ENCODE data around the gene EFCAB7.
A peak's percentile ranks its signal among the peaks of the same experiment; 100 is the strongest.
"Not testable (repeated sequence)": the region's sequence is repeated elsewhere in the genome, so short reads cannot be mapped to it uniquely, and the experiment has no call there.

Gene EFCAB7

DNA sequence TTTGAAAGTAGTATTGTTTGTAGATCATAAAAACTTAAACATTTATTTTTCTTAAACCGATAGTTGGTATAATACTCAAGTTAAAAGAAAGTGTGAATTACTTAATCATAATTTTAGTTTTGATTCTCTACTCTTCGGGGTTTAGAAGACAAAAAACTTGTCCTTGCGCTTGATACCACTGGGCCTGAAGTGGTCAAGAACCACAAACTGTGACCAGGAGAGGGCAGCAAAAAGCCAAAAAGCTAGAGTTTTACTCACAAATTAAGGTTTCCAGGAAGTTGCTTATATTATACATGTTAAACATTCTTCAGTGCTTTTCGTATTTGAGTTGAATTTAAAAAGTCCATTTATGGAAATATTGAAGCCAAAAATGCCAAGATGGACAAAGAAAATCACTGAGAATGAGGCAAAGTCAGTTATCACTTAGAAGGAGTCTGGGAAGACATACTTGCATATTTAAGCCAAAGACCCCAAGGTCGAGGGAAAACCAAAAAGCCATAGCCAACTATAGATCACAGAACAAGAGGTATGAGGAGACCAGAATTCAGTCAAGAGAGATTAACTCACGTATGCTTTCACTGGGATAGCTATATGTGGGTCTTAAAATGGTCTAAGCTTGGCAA is 34.2 kb downstream of the EFCAB7 start:
- no peak for DNase-seq

DNA sequence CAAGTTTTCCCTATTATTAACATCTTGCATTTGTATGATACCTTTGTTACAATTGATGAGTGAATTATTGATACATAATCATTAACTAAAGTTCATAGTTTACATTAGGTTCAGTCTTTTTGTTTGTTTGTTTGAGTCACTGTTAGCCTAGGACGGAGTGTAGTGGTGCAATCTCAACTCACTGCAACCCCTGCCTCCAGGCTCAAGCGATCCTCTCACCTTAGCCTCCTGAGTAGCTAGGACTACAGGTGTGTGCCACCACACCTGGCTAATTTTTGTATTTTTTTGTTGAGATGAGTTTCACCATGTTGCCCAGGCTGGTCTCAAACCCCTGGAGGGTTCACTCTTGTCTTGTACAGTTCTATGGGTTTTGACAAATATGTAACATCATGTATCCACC is 36.0 kb downstream of the EFCAB7 start:
- no peak for DNase-seq

DNA sequence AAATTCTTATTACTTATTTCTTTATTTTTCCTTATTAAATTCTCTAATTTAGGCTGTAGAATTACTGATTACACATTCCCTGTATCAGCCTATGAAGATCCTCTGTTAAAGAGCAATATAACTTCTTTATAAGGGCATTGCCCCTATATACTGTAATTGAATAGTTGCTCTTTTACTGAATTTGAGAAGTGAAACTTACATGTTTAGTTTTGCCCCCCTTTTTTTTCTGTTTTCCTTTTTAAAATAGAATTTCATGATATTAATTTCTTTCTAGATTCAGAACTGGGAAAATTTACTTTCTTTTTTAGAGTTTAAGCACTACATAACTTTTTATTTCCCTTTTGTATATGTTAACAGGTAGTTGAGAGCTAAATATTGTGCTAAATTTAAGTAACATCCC is 40.4 kb downstream of the EFCAB7 start:
- DNase-seq = no peak

DNA sequence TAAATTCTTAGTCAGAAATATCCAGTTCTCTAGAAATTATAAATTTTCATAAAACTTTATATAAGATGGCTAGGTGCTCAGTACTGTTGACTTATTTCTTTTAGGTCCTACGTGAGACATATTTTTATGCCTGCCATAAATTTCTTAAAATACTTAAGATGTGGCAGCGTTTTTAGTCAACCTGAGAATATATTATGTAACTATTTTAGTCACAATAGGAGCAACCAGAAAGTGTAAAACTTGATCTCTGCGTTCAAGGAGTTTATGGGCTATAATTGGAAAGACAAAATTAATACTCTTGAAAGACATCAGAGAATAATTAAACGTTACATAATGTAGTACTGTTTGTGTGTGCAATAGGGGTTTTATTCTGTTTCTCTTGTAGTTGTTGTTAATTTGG is 45.7 kb downstream of the EFCAB7 start:
- no peak for DNase-seq

DNA sequence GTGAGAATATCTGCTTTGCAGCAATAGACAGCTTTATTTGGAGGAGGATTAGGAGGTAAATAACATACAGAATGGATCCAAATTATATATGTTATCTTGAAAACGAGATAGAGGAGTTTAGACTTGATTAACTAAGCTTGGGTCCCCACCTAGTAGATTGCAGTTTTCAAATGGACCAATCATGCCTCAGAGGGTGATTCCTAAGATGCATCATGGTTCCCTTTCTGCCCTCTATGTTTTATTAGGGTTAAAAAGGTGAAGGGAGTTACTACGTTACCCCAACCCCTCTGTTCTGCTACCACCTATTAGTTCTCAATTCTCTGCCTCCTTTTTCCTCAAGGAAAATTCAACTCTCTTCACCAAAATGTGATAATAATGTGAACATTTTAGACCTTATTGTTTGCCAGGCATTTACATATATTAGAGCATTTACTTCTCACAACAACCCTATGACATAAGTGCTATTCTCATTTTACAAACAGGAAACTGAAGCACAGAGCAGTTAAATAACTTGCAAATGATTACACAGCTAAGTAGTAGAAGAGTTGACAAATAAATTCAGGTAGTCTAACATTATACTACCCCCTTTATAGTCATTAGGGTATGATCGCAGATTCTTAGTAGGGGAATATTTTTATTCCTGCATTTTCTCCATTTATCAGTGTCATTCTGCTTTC is 46.5 kb downstream of the EFCAB7 start:
- no peak for DNase-seq

DNA sequence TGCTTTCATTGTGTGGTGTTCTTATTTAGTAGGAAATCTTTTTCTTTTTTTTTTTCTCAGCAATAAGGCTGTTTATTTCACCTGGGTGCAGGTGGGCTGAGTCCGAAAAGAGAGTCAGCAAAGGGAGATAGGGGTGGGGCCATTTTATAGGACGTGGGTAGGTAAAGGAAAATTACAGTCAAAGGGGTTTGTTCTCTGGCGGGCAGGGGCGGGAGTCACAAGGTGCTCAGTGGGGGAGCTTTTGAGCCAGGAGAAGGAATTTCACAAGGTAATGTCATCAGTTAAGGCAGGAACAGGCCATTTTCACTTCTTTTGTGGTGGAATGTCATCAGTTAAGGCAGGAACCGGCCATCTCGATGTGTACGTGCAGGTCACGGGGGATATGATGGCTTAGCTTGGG is 49.4 kb downstream of the EFCAB7 start:
- DNase-seq = not testable (repeated sequence)

DNA sequence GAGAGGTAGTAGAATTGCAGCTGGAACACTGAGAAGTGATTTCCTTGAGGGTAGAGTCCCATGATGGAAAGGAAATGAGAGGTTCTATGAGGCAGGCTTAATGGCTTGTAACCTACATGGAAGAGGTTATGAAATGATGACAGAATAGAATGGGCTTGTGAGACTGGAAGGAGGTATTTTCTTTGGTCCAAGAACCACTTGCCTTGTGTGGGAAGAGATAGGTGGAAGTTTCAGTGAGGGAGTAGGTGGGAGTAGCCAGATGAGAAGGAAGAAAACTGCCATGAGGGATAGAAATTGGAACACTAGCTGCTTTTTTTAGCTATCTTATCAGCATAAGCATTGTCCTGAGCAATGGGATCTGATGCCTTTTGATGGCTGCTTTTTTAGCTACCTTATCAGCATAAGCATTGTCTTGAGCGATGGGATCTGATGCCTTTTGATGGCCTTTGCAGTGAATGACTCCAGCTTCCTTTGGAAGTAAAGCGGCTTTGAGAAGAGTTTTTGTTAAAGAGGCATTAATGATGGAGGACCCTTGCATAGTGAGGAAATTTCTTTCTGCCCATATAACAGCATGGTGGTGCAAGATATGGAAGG is 51.0 kb downstream of the EFCAB7 start:
- not testable (repeated sequence) for DNase-seq

DNA sequence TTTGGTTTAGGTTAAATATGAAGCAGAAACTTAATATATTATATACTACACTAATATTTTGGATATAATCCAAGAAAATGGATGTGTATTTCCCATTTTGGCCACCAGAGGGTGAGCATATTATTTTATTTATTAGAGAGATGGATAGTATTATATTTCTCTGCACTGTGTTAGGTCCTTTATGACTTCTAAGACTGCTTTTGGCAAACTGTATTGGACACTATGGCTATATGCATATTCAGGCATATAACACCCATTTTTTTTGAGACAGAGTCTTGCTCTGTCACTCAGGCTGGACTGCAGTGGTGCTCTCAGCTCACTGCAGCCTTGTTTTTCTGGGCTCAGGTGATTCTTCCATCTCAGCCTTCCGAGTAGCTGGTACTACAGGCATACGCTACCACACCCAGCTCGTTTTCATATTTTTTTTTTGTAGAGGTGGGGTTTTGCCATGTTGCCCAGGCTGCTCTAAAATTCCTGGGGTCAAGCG is 52.1 kb downstream of the EFCAB7 start:
- DNase-seq = no peak

DNA sequence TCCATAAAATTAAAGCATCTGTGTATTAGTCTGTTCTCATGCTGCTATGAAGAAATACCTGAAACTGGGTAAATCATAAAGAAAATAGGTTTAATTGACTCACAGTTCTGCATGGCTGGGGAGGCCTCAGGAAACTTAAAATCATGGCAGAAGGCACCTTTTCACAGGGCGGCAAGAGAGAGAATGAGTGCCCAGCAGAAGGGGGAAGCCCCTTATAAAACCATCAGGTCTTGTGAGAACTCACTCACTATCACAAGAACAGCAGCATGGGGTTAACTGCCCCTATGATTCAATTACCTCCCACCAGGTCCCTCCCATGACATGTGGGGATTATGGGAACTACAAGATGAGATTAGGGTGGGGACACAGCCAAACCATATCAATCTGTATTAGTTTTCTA is 63.0 kb downstream of the EFCAB7 start:
- not testable (repeated sequence) for DNase-seq

DNA sequence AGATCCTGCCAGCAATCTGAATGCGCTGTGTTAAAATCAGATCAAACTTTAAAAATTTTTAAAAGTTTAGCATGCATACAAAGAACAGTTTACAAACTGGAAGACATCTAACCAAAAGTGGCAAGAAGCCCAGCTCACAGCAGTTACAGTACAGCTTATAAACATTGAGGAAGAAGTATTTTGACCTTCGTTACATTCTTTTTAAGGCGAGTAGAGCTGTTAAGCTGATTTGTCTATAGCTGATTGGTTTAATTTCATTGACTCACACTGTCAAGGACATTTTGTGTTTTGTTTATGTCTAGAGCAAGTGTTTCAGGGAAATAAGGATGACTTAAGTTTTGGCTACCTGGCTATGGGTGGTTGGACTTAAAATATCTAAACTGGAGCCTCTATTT is 66.8 kb downstream of the EFCAB7 start:
- no peak for DNase-seq

DNA sequence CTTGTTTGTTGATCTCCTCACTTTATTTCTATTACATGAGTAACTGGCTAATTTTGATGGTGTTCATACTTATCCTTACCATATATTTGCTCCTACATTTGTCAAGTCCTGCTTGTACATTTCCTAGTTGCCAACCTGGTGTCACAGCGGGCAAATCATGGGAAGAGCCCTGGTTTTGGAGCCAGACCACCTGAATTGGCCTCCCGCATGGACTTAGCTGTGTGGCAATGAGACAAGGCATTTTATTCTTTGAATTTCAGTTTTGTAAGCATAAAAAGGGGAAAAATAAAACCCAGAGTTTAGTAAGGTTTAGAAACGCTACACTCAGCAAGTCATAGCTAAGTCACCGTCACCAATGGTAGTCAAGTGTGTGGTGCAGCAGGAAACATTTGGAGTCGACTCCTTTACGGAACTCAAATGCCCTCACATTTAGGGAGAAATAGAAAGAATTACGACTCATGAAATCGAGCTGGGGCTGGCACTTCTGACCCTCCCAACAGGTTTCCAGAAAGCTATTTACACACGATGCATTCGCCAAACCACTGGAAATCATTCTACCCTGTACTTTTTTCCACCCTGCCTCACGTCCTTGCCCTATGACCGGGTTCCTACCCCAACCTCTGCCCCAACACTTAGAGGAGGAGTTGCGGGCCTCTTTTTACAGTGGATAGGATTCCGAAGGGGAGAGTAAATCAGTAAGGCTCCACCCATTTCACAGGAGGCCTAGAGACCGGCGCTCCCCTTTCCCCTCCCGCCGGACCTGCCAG is 69.4 kb downstream of the EFCAB7 start:
- DNase-seq = no peak

DNA sequence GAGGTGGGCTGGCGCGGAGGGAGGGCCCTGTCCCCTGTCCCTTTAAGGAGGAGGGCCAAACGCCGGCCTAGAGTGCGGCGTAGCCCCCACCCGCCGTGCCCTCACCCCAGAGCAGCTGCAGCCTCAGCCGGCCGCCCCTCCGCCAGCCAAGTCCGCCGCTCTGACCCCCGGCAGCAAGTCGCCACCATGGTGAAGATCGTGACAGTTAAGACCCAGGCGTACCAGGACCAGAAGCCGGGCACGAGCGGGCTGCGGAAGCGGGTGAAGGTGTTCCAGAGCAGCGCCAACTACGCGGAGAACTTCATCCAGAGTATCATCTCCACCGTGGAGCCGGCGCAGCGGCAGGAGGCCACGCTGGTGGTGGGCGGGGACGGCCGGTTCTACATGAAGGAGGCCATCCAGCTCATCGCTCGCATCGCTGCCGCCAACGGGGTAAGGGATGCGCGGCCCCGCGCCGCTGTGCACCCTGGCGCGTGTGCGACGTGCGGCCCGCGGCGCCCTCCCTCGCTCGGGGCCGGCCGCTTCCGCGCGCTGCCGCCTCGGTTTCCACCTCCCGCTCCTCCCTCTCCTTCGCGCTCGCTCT is 70.1 kb downstream of the EFCAB7 start, which contains the start of gene PGM1:
PGM1 (plus strand) TSS at position 109 of the 583 bp plus-strand sequence; CDS start at position 187, 78 bp downstream.
- DNase-seq = peak; percentile 64

DNA sequence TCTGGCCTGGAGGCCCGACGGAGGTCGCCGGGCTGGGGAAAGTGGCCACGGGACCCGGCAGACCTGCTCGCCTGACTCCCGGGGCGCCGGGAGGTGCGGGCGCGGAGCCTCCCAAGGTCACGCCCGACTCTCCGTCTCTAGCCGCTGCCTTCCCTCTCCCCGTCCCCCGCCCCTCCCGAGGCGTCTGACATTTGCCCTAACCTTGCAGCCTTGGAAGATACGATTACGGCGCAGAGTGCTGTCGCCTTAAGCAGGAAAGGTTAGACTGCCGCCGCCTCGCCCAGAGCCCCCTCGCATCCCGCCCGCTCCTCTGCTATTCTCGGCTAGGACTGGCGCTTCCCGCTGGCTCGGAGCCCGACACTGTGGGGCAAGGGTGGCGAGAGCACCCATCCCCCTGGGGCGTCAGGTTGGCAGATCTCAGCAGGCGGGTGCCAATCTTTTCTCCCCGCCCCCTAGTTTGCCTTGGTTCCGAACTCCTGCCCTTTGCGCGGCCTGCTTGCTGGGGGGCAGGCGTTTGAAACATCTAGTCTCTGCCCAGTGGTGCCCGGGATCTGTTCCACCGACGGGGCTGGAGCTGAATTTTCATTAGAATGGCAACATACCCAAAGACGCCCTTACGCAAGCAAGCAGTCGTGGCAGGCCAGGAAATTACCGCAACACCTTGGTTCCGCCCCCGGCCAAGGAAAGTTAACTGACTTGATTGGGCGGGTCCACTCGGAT is 70.7 kb downstream of the EFCAB7 start:
- DNase-seq = peak; percentile 37

DNA sequence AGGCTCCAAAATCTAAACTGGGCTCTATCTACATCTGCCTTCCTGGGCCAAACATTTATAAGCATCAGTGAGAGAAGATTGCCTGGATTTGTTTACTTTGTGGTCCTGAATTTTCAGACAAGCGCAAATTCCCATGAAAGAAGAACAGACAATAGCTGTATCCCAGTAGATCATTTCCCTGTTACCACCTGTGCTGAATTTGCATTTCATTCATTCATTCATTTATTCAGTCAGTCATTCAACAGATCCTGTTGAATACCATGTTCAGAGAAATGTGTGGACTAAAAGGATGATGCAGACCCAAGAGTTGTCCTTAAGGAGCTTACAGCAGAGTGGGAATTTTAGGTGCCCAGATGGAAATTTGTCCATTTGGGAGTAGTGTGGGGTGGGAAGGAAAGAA is 72.1 kb downstream of the EFCAB7 start:
- DNase-seq = no peak

DNA sequence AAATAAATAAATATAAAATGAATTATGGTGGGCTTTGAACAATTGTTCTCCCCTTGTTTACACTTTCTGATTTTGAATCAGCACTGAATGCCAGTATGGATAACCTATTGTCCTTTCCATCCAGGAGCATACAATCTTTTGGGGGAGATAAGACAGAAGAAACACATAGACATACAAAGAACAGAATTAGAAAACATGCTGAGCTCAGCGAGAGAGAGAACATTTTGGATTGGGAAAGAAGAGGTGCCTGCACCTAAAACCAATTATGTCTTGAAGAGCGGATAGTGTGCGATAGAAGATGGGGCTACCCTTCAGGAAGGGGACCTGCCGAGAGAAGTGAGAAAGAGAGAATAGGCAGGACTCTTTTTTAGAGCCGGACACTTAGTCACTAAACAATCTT is 76.5 kb downstream of the EFCAB7 start:
- no peak for DNase-seq

DNA sequence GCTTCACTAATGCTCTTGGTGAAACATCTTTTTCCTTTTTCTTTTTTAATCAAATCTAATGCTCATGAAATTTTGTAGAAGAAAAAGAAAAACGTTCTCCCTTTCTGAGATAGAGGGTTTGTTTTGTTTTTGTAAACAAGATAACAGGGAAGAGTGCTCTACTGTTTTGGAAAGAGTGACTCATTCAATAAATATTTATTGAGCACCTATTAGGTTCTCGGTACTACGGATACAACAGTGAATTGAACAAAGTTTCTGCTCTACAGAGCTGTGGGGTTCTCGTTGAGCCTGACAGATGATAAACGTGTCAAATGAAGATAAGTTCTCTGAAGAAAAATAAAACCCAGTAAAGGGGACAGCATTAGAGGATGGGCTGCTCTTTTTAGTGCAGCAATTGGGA is 76.9 kb downstream of the EFCAB7 start:
- no peak for DNase-seq

DNA sequence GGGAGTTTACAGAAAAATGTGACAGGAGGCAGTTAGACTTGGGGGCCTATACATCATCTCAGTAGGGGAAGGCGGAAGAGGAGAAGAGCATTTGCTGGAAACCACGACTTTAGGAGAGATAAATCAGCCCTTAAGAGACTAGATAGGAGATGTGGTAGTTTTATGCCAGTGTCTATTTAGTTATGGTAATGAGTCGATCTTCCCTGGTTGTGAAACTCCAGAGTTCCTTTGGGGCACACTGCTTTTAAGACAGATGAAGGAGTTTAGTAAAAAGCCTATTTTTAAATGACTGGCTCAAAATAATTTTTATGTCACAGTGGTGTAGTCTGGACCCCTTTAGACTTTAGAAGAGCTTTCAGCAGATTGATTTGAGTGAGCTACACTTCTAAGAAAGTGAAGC is 77.7 kb downstream of the EFCAB7 start:
- no peak for DNase-seq

DNA sequence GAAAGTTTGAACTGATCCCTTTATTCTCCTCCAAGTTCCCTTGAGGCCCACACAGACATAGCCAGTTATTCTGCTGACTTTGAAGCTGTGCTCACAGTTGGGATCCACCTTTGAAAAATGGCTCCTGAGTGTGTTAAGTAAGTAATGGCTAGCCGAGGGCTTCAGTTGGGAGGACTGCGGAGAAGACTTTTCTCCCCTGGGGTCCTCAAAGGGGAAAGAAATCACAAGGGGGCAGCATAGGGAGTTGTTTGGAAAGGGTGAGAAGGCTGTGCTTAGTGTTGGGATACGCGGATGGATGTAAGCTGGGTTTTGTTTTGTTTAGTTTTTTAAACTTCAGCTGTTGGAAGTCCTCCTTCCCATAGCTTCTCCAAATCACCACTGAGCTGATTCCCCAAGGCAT is 78.1 kb downstream of the EFCAB7 start:
- no peak for DNase-seq

DNA sequence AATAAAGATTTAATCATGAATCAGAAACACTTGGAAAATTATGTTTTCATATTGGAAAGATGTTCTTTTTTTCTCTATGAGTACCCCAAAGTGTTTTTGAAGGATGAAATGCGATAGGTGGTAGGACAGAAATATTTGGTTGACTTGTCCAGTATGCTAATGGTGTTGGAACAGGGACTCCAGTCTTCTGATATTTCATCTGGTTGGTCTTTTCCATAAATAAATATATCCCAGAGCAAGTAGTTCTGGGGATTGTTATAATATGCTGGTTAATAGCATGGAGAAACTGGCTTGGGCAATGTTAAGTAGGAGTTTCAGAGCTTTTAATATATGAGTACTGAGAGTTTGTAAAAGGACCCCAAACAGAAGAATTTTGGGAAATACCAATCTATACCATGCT is 78.6 kb downstream of the EFCAB7 start:
- no peak for DNase-seq

DNA sequence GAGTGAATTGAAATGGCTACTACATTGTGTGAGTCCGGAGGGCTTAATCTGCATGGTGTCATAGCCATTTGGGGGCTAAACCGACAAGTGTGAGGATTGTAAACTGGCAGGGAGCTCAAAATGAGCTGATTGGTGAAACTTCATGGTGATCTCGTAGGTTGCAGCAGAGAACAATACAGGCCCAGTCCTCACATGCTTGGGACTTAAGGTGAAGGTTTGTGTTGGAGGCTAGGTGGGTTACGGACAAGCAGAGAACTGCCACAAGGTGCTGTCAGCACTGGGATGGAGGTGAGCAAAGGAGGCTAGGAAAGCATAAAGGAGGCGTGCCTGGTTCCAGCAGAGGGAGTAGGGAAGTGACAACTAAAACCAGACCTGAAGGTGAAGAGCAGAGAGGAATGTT is 79.3 kb downstream of the EFCAB7 start:
- DNase-seq = no peak

DNA sequence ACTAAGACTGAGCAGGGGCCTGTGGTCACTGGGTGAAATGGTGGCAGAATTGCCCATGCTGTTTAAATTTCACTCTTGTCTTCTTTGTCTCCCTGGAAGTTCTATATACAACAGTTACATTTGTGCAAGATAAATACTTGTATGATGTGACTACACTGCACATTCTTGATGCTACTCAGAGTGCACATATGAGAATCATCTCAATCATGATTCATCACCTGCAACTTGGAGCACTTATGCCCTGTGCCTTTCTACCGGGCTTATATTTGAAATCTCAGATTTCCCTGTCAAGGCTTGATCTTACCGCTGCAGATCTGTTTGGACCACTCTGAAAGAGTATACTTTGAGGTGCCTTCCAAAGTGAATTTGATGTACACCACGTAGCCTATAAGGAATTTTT is 80.5 kb downstream of the EFCAB7 start:
- no peak for DNase-seq

DNA sequence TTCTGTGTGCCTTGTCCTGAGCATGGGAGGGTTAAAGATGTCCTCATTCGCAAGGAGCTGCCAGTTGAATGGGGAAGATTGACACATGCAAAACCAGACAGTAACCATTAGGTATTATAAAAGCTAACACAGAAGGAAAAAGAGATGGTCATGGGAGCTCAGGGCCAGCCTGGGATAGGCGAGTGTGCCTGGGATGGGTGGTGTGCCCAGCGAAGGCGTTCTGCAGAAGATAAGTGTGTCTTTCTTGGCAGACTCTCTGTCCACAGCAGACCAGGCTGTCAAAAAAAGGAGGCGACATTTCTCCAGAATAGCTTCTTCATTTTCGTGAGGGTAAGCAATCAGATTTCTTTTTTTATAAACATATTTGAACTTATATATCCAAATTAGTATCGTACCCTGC is 84.0 kb downstream of the EFCAB7 start:
- no peak for DNase-seq

DNA sequence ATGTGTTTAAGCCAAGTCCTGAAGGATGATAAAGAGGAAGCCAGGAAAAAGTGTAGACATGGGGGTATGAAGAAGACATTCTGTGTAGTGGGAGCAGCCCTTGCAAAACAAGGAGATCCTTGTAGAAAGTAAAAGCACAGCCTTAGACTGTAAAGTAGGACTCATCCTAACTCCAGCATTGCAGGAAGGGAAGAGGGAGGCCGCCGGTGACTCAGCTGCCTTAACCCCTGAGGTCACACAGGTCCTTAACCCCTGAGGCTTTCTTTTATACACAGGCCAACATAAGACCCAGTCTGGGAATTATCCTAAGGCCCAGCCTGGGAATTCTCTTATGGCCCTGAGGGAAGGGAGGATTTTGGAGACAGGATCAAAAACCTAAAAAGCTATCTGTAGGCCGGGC is 87.9 kb downstream of the EFCAB7 start:
- no peak for DNase-seq
